SK-N-SH (cell line): Measurements from ENCODE around the gene SMIM44. TPM values are rescaled to one million over a fixed set of nuclear protein-coding genes. Genes with fewer than 3 reads are reported as not detected.

Experiments used
- CTCF ChIA-PET: fragments of 300-600, 350-600 bp; formaldehyde crosslinking; extraction: SDS; loops from one replicate; lab custom pipeline; 2021; lab: Yijun Ruan, JAX
- POLR2A ChIA-PET: fragments of 350-600 bp; sonication (Branson Sonifier 250); formaldehyde crosslinking; extraction: SDS; loops from one replicate; lab custom pipeline; 2020; ENCODE audit warnings: antibody characterized with exemption, inconsistent platforms; lab: Yijun Ruan, JAX
- DNase-seq: peaks from one replicate; pipeline ENCODE4 v3.0.0; 2012
- H2AFZ ChIP-seq: fragments of 200-600 bp; sonication (generic); 2 replicates; pipeline ENCODE4 v1.8.1; 2016; ENCODE audit warnings: antibody characterized with exemption, mild to moderate bottlenecking, low read depth
- H3F3A ChIP-seq: fragments of 200-600 bp; sonication (generic); replicated peaks from 2 replicates; pipeline ENCODE3; 2016; ENCODE audit warnings: antibody characterized with exemption, mild to moderate bottlenecking; ENCODE audit not compliant: insufficient read depth
- H3K27ac ChIP-seq, 2 experiments: fragments of 200-500 bp in 1 of 2; fragments of 200-600 bp in 1 of 2; sonication (Bioruptor generic) in 1 of 2; sonication (generic), shearing (Covaris generic) in 1 of 2; 2 replicates each; pipeline versions ENCODE4 v1.5.1 to v1.6.1; 2014 to 2016; ENCODE audit warnings: low read depth in 2 of 2, inconsistent platforms in 1 of 2, low read length in 1 of 2, mild to moderate bottlenecking in 1 of 2, mixed read lengths in 1 of 2
- H3K27me3 ChIP-seq: fragments of 200-600 bp; sonication (generic), shearing (Covaris generic); 2 replicates; pipeline ENCODE4 v1.6.1; 2016; ENCODE audit warnings: mixed run types; ENCODE audit not compliant: insufficient read depth
- H3K36me3 ChIP-seq, 2 experiments: fragments of 200-500 bp in 1 of 2; fragments of 200-600 bp in 1 of 2; sonication (Bioruptor generic) in 1 of 2; sonication (generic) in 1 of 2; replicated peaks in 1 of 2; 2 replicates each; pipeline versions ENCODE3 to v1.5.1; 2014 to 2016; ENCODE audit warnings: low read length in 1 of 2, mild to moderate bottlenecking in 1 of 2; ENCODE audit not compliant: insufficient read depth in 2 of 2, control insufficient read depth in 1 of 2
- H3K4me1 ChIP-seq, 2 experiments: fragments of 200-500 bp in 1 of 2; fragments of 200-600 bp in 1 of 2; sonication (Bioruptor generic) in 1 of 2; sonication (generic), shearing (Covaris generic) in 1 of 2; 2 replicates each; pipeline versions ENCODE4 v1.5.1 to v1.6.1; 2014 to 2016; ENCODE audit warnings: low read depth in 1 of 2, low read length in 1 of 2, mixed run types in 1 of 2; ENCODE audit not compliant: insufficient read depth in 2 of 2, control insufficient read depth in 1 of 2
- H3K4me2 ChIP-seq: fragments of 200-600 bp; sonication (generic), shearing (Covaris generic); 2 replicates; pipeline ENCODE4 v1.6.1; 2017; ENCODE audit warnings: mixed run types
- H3K4me3 ChIP-seq, 2 experiments: fragments of 200-500 bp in 1 of 2; fragments of 200-600 bp in 1 of 2; sonication (Bioruptor generic) in 1 of 2; sonication (generic), shearing (Covaris generic) in 1 of 2; 2 replicates each; pipeline versions ENCODE4 v1.5.1 to v1.8.1; 2014 to 2016; ENCODE audit warnings: low read depth in 2 of 2, inconsistent platforms in 1 of 2, low read length in 1 of 2, mild to moderate bottlenecking in 1 of 2, mixed read lengths in 1 of 2, moderate library complexity in 1 of 2
- H3K79me2 ChIP-seq: fragments of 200-600 bp; sonication (generic); 2 replicates; pipeline ENCODE4 v1.8.1; 2017; ENCODE audit warnings: mild to moderate bottlenecking; ENCODE audit not compliant: insufficient read depth
- H3K9ac ChIP-seq: fragments of 200-600 bp; sonication (generic); 2 replicates; pipeline ENCODE4 v1.6.1; 2017; ENCODE audit warnings: mixed run types
- H3K9me2 ChIP-seq: fragments of 200-600 bp; sonication (generic); 2 replicates; pipeline ENCODE4 v1.6.1; 2017; ENCODE audit warnings: mixed run types
- H3K9me3 ChIP-seq: fragments of 200-600 bp; sonication (generic); 2 replicates; pipeline ENCODE4 v1.6.1; 2017; ENCODE audit warnings: mixed run types, mild to moderate bottlenecking, moderate library complexity
- H4K20me1 ChIP-seq: fragments of 200-600 bp; sonication (generic); 2 replicates; pipeline ENCODE4 v1.6.1; 2017; ENCODE audit warnings: mild to moderate bottlenecking, mixed run types; ENCODE audit not compliant: insufficient read depth
- CHD2 ChIP-seq: fragments of 150-350 bp; IDR thresholded peaks from 2 replicates; pipeline ENCODE4 v1.6.1; 2018; ENCODE audit warnings: low read length; ENCODE audit not compliant: partially characterized antibody
- ELF1 ChIP-seq: IDR thresholded peaks from 2 replicates; pipeline ENCODE4 v1.4.0; 2012
- EP300 ChIP-seq, 2 experiments: IDR thresholded peaks; 2 replicates each; pipeline versions ENCODE4 v1.4.0 to v1.6.1; 2012; ENCODE audit warnings: borderline replicate concordance in 1 of 2, low read depth in 1 of 2, low read length in 1 of 2
- FOXM1 ChIP-seq: IDR thresholded peaks from 2 replicates; pipeline ENCODE4 v1.4.0; 2012; ENCODE audit warnings: low read depth, mild to moderate bottlenecking
- JUND ChIP-seq: IDR thresholded peaks from 2 replicates; pipeline ENCODE4 v1.4.0; 2012
- MEF2A ChIP-seq: IDR thresholded peaks from 2 replicates; pipeline ENCODE4 v1.4.0; 2012; ENCODE audit warnings: low read depth, borderline replicate concordance
- NFIC ChIP-seq: IDR thresholded peaks from 2 replicates; pipeline ENCODE4 v1.4.0; 2012; ENCODE audit warnings: borderline replicate concordance
- NRF1 ChIP-seq: IDR thresholded peaks from 2 replicates; pipeline ENCODE4 v1.6.1; 2012; ENCODE audit warnings: low read depth, mild to moderate bottlenecking, low read length
- POLR2AphosphoS5 ChIP-seq: IDR thresholded peaks from 2 replicates; pipeline ENCODE4 v1.6.1; 2012; ENCODE audit warnings: low read depth, low read length
- RCOR1 ChIP-seq: fragments of 150-350 bp; IDR thresholded peaks from 2 replicates; pipeline ENCODE4 v1.6.1; 2017; ENCODE audit warnings: antibody characterized with exemption, low read length
- SIN3A ChIP-seq: IDR thresholded peaks from 2 replicates; pipeline ENCODE4 v1.6.1; 2012; ENCODE audit warnings: low read depth, mild to moderate bottlenecking, low read length, moderate library complexity, borderline replicate concordance
- SMC3 ChIP-seq: IDR thresholded peaks from 2 replicates; pipeline ENCODE4 v1.6.1; 2012; ENCODE audit warnings: low read depth, low read length, improper control_type of control experiment
- TAF1 ChIP-seq: IDR thresholded peaks from 2 replicates; pipeline ENCODE4 v1.6.1; 2012; ENCODE audit warnings: low read depth, mild to moderate bottlenecking, low read length, moderate library complexity, borderline replicate concordance
- TCF12 ChIP-seq: IDR thresholded peaks from 2 replicates; pipeline ENCODE4 v1.4.0; 2012
- YY1 ChIP-seq: IDR thresholded peaks from 2 replicates; pipeline ENCODE4 v1.4.0; 2012; ENCODE audit warnings: low read depth, mild to moderate bottlenecking
- WGBS: methylation state at CpG from one replicate; pipeline ENCODE4 v1.1.6; 2017; ENCODE audit warnings: low lambda C conversion rate; 5-methylcytosine and 5-hydroxymethylcytosine counted together
- polyA plus RNA-seq, 3 experiments: library from polyadenylated mRNA; depleted of rRNA; stranded (reverse); fragments of >200 nt; gene quantifications; 2 replicates each; pipeline ENCODE4 v1.2.3, GENCODE V29; 2012
- TF ChIP-seq, protein P1 (sequence below): IDR thresholded peaks from 2 replicates; pipeline ENCODE4 v1.4.0; 2012; ENCODE audit warnings: low read depth, borderline replicate concordance
- TF ChIP-seq, protein P2 (sequence below): fragments of 150-350 bp; IDR thresholded peaks from 2 replicates; pipeline ENCODE4 v1.6.1; 2016; ENCODE audit warnings: mild to moderate bottlenecking, low read depth, low read length
- TF ChIP-seq, protein P3 (sequence below): IDR thresholded peaks from 2 replicates; pipeline ENCODE4; 2012
- TF ChIP-seq, protein P4 (sequence below): fragments of 200-600 bp; sonication (generic); IDR thresholded peaks from 2 replicates; pipeline ENCODE4 v1.6.1; 2017; ENCODE audit warnings: antibody characterized with exemption, mild to moderate bottlenecking, moderate library complexity
- TF ChIP-seq, protein P5 (sequence below): IDR thresholded peaks from 2 replicates; pipeline ENCODE4 v1.4.0; 2012; ENCODE audit warnings: low read depth

Gene SMIM44
- polyA plus RNA-seq, 1 of the 3 experiments (the other 2 are of a cell fraction), result not detected

DNA sequence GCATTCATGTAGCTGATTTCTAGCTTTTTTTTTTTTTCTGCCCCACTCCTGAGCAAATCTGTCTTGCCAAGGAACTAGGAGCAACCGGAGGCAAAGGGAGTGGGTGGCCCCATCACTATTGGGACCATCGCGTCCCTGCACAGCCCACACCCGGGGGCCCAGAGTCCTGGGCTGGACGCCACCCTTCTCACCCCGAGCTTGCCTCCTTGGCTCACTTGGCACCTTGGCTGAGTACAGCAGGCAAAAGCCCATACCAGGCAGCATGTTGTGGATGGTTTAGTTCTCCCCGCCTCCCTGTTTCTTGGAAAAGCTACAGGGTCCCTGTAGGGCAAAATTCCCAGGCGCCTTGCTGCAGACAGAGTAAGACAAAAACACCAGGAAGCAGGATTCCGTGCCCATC lies 16.6 kb downstream of the SMIM44 start:
- Histone ChIP-seq H3K9me3 (no peaks in the 10 kb centered on the region), H3K9ac (no peak overlapping the region), H3K4me3 (no peak overlapping the region)
- no peak for TF ChIP-seq CHD2
- TF ChIP-seq ELF1, result no peak
- TF ChIP-seq TAF1, result no peak
- TF ChIP-seq, protein P1, sequence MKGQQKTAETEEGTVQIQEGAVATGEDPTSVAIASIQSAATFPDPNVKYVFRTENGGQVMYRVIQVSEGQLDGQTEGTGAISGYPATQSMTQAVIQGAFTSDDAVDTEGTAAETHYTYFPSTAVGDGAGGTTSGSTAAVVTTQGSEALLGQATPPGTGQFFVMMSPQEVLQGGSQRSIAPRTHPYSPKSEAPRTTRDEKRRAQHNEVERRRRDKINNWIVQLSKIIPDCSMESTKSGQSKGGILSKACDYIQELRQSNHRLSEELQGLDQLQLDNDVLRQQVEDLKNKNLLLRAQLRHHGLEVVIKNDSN, result no peak
- no peak for TF ChIP-seq NRF1
- no peak for TF ChIP-seq POLR2AphosphoS5
- no peak for TF ChIP-seq FOXM1
- TF ChIP-seq MEF2A, result no peak
- TF ChIP-seq, protein P2, sequence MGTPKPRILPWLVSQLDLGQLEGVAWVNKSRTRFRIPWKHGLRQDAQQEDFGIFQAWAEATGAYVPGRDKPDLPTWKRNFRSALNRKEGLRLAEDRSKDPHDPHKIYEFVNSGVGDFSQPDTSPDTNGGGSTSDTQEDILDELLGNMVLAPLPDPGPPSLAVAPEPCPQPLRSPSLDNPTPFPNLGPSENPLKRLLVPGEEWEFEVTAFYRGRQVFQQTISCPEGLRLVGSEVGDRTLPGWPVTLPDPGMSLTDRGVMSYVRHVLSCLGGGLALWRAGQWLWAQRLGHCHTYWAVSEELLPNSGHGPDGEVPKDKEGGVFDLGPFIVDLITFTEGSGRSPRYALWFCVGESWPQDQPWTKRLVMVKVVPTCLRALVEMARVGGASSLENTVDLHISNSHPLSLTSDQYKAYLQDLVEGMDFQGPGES, result no peak
- TF ChIP-seq, protein P3, sequence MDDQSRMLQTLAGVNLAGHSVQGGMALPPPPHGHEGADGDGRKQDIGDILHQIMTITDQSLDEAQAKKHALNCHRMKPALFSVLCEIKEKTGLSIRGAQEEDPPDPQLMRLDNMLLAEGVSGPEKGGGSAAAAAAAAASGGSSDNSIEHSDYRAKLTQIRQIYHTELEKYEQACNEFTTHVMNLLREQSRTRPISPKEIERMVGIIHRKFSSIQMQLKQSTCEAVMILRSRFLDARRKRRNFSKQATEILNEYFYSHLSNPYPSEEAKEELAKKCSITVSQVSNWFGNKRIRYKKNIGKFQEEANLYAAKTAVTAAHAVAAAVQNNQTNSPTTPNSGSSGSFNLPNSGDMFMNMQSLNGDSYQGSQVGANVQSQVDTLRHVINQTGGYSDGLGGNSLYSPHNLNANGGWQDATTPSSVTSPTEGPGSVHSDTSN, result no peak
- TF ChIP-seq YY1, result no peak
- no peak for TF ChIP-seq TCF12
- no peak for TF ChIP-seq JUND
- TF ChIP-seq SIN3A, result no peak
- no peak for TF ChIP-seq RCOR1
- TF ChIP-seq NFIC, result no peak
- TF ChIP-seq, protein P4, sequence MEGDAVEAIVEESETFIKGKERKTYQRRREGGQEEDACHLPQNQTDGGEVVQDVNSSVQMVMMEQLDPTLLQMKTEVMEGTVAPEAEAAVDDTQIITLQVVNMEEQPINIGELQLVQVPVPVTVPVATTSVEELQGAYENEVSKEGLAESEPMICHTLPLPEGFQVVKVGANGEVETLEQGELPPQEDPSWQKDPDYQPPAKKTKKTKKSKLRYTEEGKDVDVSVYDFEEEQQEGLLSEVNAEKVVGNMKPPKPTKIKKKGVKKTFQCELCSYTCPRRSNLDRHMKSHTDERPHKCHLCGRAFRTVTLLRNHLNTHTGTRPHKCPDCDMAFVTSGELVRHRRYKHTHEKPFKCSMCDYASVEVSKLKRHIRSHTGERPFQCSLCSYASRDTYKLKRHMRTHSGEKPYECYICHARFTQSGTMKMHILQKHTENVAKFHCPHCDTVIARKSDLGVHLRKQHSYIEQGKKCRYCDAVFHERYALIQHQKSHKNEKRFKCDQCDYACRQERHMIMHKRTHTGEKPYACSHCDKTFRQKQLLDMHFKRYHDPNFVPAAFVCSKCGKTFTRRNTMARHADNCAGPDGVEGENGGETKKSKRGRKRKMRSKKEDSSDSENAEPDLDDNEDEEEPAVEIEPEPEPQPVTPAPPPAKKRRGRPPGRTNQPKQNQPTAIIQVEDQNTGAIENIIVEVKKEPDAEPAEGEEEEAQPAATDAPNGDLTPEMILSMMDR, result no peak
- TF ChIP-seq, protein P5, sequence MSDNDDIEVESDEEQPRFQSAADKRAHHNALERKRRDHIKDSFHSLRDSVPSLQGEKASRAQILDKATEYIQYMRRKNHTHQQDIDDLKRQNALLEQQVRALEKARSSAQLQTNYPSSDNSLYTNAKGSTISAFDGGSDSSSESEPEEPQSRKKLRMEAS, result no peak
- no peak for TF ChIP-seq SMC3
- no peak for TF ChIP-seq EP300 (IDR thresholded peaks at IDR 0.05; ENCODE audit: borderline replicate concordance in 1 of 2, low read depth in 1 of 2, low read length in 1 of 2)
- TF ChIP-seq, all 33 proteins: peak for 0
- WGBS, result 98% methylated on average over 9 of the region's 9 CpGs
- Histone ChIP-seq H3K27ac (no peak overlapping the region), H3K4me2 (no peak overlapping the region), H4K20me1 (no peaks in the 10 kb centered on the region), H3K36me3 (peaks cover 0 to 12% of the 10 kb centered on the region in 2 experiments), H3K4me1 (peaks cover 0 to 2% of the 10 kb centered on the region in 2 experiments; a peak in 1 of 4 replicates), H3K9me2 (no peaks in the 10 kb centered on the region), H3K27me3 (no peaks in the 10 kb centered on the region), H3K79me2 (no peaks in the 10 kb centered on the region), H2AFZ (no peak overlapping the region), H3F3A (peaks cover 11% of the 10 kb centered on the region)
- DNase-seq, result no peak
- ChIA-PET CTCF (interaction anchor here (1.0 to 1.2 kb wide), 2 partner anchors 37 to 162 kb away, joined by 5 to 10 read pairs; no protein-coding TSS in a partner anchor), POLR2A (no interaction called here)
